SU-DHL-6 (cell line): ENCODE measurements around the gene CUX1.

Experiments used
- H2AFZ ChIP-seq: fragments of 200-600 bp; sonication (generic); 2 replicates; pipeline ENCODE4 v1.6.1; 2014; ENCODE audit warnings: low read depth, mild to moderate bottlenecking, moderate library complexity, mixed read lengths, antibody characterized with exemption, low read length; ENCODE audit not compliant: severe bottlenecking
- H3F3A ChIP-seq: fragments of 200-600 bp; shearing (Covaris generic); 2 replicates; pipeline ENCODE4 v1.6.0; 2016; ENCODE audit warnings: antibody characterized with exemption, mild to moderate bottlenecking; ENCODE audit not compliant: insufficient read depth
- H3K27ac ChIP-seq: fragments of 200-600 bp; sonication (generic); 2 replicates; pipeline ENCODE4 v1.5.1; 2016; ENCODE audit warnings: low read depth, mild to moderate bottlenecking, low read length, moderate library complexity, mixed read lengths
- H3K27me3 ChIP-seq: fragments of 200-600 bp; sonication (generic), shearing (Covaris generic); 2 replicates; pipeline ENCODE4 v1.6.0; 2014; ENCODE audit warnings: mild to moderate bottlenecking, low read length
- H3K36me3 ChIP-seq: fragments of 200-600 bp; sonication (generic); 2 replicates; pipeline ENCODE4 v1.6.1; 2014; ENCODE audit warnings: mild to moderate bottlenecking, low read length, mixed read lengths
- H3K4me2 ChIP-seq: fragments of 300-600, 200-600 bp; shearing (Covaris generic), sonication (generic); 2 replicates; pipeline ENCODE4 v1.6.0; 2014; ENCODE audit warnings: low read length, low read depth, mild to moderate bottlenecking; ENCODE audit not compliant: poor library complexity, severe bottlenecking
- H3K4me3 ChIP-seq: fragments of 200-600 bp; sonication (generic); 2 replicates; pipeline ENCODE4 v1.5.1; 2014; ENCODE audit warnings: antibody characterized with exemption, low read length, mild to moderate bottlenecking, mixed read lengths; ENCODE audit not compliant: insufficient read depth, poor library complexity, severe bottlenecking
- H3K79me2 ChIP-seq: fragments of 200-600 bp; sonication (generic); 2 replicates; pipeline ENCODE4 v1.6.1; 2014; ENCODE audit warnings: mild to moderate bottlenecking, low read length, moderate library complexity; ENCODE audit not compliant: insufficient read depth
- H3K9ac ChIP-seq: fragments of 200-600 bp; sonication (generic); 2 replicates; pipeline ENCODE4 v1.7.0; 2014; ENCODE audit warnings: mild to moderate bottlenecking, low read length
- H3K9me2 ChIP-seq: fragments of 200-600 bp; sonication (generic); replicated peaks from 2 replicates; pipeline ENCODE4 v1.6.1; 2014; ENCODE audit warnings: low read length; ENCODE audit not compliant: insufficient read depth
- H3K9me3 ChIP-seq: fragments of 200-600 bp; sonication (generic); 2 replicates; pipeline ENCODE4 v1.6.1; 2014; ENCODE audit warnings: low read length, mixed read lengths; ENCODE audit not compliant: insufficient read depth
- H4K20me1 ChIP-seq: fragments of 200-600 bp; sonication (generic); 2 replicates; pipeline ENCODE4 v1.6.1; 2014; ENCODE audit warnings: low read depth, mild to moderate bottlenecking, antibody characterized with exemption, low read length, moderate library complexity, mixed read lengths
- CTCF ChIP-seq: fragments of 200-600 bp; sonication (generic); IDR thresholded peaks from one replicate; pipeline ENCODE4 v1.5.1; 2017; ENCODE audit warnings: antibody characterized with exemption, mild to moderate bottlenecking, low read length, moderate library complexity; ENCODE audit not compliant: insufficient read depth, poor library complexity, severe bottlenecking
- EZH2phosphoT487 ChIP-seq: fragments of 200-600 bp; sonication (generic), shearing (Covaris generic); conservative IDR thresholded peaks from 2 replicates; pipeline ENCODE4 v1.6.1; 2018; ENCODE audit warnings: mild to moderate bottlenecking, antibody characterized with exemption, low read length, moderate library complexity, mixed read lengths

The CUX1 gene

GRCh38 chr7:101999393-101999792 is 182.0 kb downstream of the CUX1 start:
- no peaks in the 10 kb centered on the region for H3K27me3 ChIP-seq
- TF ChIP-seq EZH2phosphoT487 (no peak), CTCF (no peak)
- no peak overlapping the region for H3K4me3 ChIP-seq
- no peaks in the 10 kb centered on the region for H3K9me3 ChIP-seq
- no peaks in the 10 kb centered on the region for H3K9me2 ChIP-seq
- no peak overlapping the region for H3K4me2 ChIP-seq
- H3K27ac ChIP-seq, result no peak overlapping the region
- no peak overlapping the region for H2AFZ ChIP-seq
- H3K36me3 ChIP-seq, result no peaks in the 10 kb centered on the region
- H3F3A ChIP-seq, result no peaks in the 10 kb centered on the region
- H3K79me2 ChIP-seq, result peaks cover 100% of the 10 kb centered on the region
- H3K9ac ChIP-seq, result no peak overlapping the region
- H4K20me1 ChIP-seq, result peaks cover 4% of the 10 kb centered on the region; the same call in 1 of the 2 replicates

GRCh38 chr7:102000123-102000522 is 182.7 kb downstream of the CUX1 start:
- Histone ChIP-seq H2AFZ (no peak overlapping the region), H3K27ac (no peak overlapping the region), H3K4me3 (no peak overlapping the region), H3F3A (no peaks in the 10 kb centered on the region), H3K79me2 (peaks cover 100% of the 10 kb centered on the region), H3K9ac (no peak overlapping the region), H3K36me3 (no peaks in the 10 kb centered on the region), H3K27me3 (no peaks in the 10 kb centered on the region), H3K9me2 (no peaks in the 10 kb centered on the region), H3K4me2 (no peak overlapping the region), H3K9me3 (no peaks in the 10 kb centered on the region), H4K20me1 (peaks cover 10% of the 10 kb centered on the region; the same call in 1 of the 2 replicates)
- TF ChIP-seq EZH2phosphoT487 (no peak), CTCF (no peak)

- H3K79me2 ChIP-seq, result peaks cover 100% of the 10 kb centered on the region
- no peaks in the 10 kb centered on the region for H3K9me3 ChIP-seq
- H3K27me3 ChIP-seq, result no peaks in the 10 kb centered on the region
- no peak overlapping the region for H3K27ac ChIP-seq
- no peak overlapping the region for H3K4me2 ChIP-seq
- TF ChIP-seq EZH2phosphoT487, result no peak
- no peak for TF ChIP-seq CTCF
- peaks cover 10% of the 10 kb centered on the region; the same call in 1 of the 2 replicates for H4K20me1 ChIP-seq
- no peaks in the 10 kb centered on the region for H3K36me3 ChIP-seq
- no peak overlapping the region for H3K9ac ChIP-seq
- no peaks in the 10 kb centered on the region for H3F3A ChIP-seq
- H3K9me2 ChIP-seq, result no peaks in the 10 kb centered on the region
- H3K4me3 ChIP-seq, result no peak overlapping the region
- H2AFZ ChIP-seq, result no peak overlapping the region
Measured at GRCh38 chr7:102004229-102004628, 186.8 kb downstream of the CUX1 start.
